ENCODE measurements around the gene LIN52. TPM values are rescaled to one million over a fixed set of nuclear protein-coding genes. Genes with fewer than 3 reads are reported as not detected.

Gene LIN52
- total RNA-seq, 1 experiment from 2014 or later: 11.0 TPM

GRCh38 chr14:74190927-74191575, 106.3 kb downstream of the LIN52 start:
- Histone ChIP-seq H3K79me1 (ENCODE audit: insufficient read depth, low read depth, low read length, poor library complexity, severe bottlenecking) (no peaks in the 10 kb centered on the region), H2BK120ac (ENCODE audit: low read depth, low read length, poor library complexity, severe bottlenecking) (no peak overlapping the region), H2AK5ac (ENCODE audit: insufficient read length, low read length) (no peak overlapping the region), H3K18ac (ENCODE audit: insufficient read length, low read depth, low read length) (no peak overlapping the region), H4K20me1 (ENCODE audit: control insufficient read depth, insufficient read depth, insufficient read length) (no peaks in the 10 kb centered on the region), H2BK15ac (ENCODE audit: low read depth, low read length) (no peak overlapping the region), H4K8ac (replicated peaks; ENCODE audit: insufficient read length, low read depth, low read length) (no peak overlapping the region), H3K4me1 (ENCODE audit: insufficient read depth, low read length) (no peaks in the 10 kb centered on the region), H3K27me3 (ENCODE audit: insufficient read depth, low read length) (no peaks in the 10 kb centered on the region), H2AFZ (ENCODE audit: low read length) (no peak overlapping the region), H3K23ac (ENCODE audit: insufficient read length, low read depth, low read length) (no peak overlapping the region), H3K4me2 (ENCODE audit: insufficient read depth, insufficient read length, low read length) (no peak overlapping the region), H3T11ph (ENCODE audit: low read length) (no peak overlapping the region), H2BK12ac (ENCODE audit: insufficient read length, low read depth, low read length) (no peak overlapping the region), H3K9ac (ENCODE audit: extremely low read depth, insufficient read length, low read length) (no peak overlapping the region), H3K14ac (ENCODE audit: insufficient read depth, low read length) (no peak overlapping the region), H4K91ac (ENCODE audit: insufficient read length, low read depth, low read length) (no peak overlapping the region), H4K5ac (ENCODE audit: insufficient read length, low read depth, low read length) (no peak overlapping the region), H3K27ac (ENCODE audit: insufficient read length, low read depth, low read length) (no peak overlapping the region), H2BK20ac (ENCODE audit: low read depth, low read length, poor library complexity, severe bottlenecking) (no peak overlapping the region), H3K23me2 (ENCODE audit: insufficient read length, low read depth, low read length, poor library complexity, severe bottlenecking) (no peaks in the 10 kb centered on the region), H2BK5ac (ENCODE audit: insufficient read length, low read length) (no peak overlapping the region), H3K4ac (ENCODE audit: low read depth, low read length) (no peak overlapping the region), H3K9me3 (ENCODE audit: control insufficient read depth, low read depth, low read length) (no peaks in the 10 kb centered on the region), H3K56ac (ENCODE audit: insufficient read length, low read depth, low read length) (no peak overlapping the region), H3K79me2 (ENCODE audit: insufficient read depth, low read length) (no peaks in the 10 kb centered on the region)
- Mint-ChIP-seq H3K36me3 (ENCODE audit: insufficient read depth in 1 of 3, low read depth in 3 of 3) (no peaks in the 10 kb centered on the region), H3K4me1 (no peaks in the 10 kb centered on the region), H3K27ac (peak overlapping the region in 1 of 3 experiments; percentile 54; a peak in 1 of 7 replicates), H3K9me3 (no peaks in the 10 kb centered on the region), H3K27me3 (ENCODE audit: low read depth) (no peaks in the 10 kb centered on the region), H3K4me3 (no peak overlapping the region)
- no peak for DNase-seq
- no peak for TF ChIP-seq CTCF (conservative IDR thresholded peaks at IDR 0.05)
- no CpG with 5 or more reads among the region's 3 CpGs for WGBS (ENCODE audit: extremely low coverage, insufficient read length, low lambda C conversion rate)

Measured in H9 (cell line).